GM23338 (cell line): Measurements from ENCODE around the gene GALNT15. TPM values are rescaled to one million over a fixed set of nuclear protein-coding genes. Genes with fewer than 3 reads are reported as not detected.

Experiments used
- ATAC-seq: fragments of 200-7000 bp; cut with Tn5 transposase; 3 replicates; pipeline ENCODE4 v1.9.1; 2020
- DNase-seq: peaks from one replicate; pipeline ENCODE4 v3.0.0-alpha.2; 2015; ENCODE audit warnings: low spot score
- H2AFZ ChIP-seq: fragments of 200-600 bp; sonication (generic); 2 replicates; pipeline ENCODE4 v1.8.0; 2016; ENCODE audit warnings: antibody characterized with exemption, mild to moderate bottlenecking, moderate library complexity
- H3F3A ChIP-seq: fragments of 200-600 bp; sonication (generic); replicated peaks from 2 replicates; pipeline ENCODE4 v1.8.0; 2017; ENCODE audit warnings: antibody characterized with exemption, mixed run types, low read depth
- H3K27ac ChIP-seq: fragments of 200-600 bp; sonication (generic); 2 replicates; pipeline ENCODE4 v1.6.1; 2016; ENCODE audit warnings: low read depth
- H3K27me3 ChIP-seq: fragments of 200-600 bp; sonication (generic); 2 replicates; pipeline ENCODE4 v1.8.0; 2016; ENCODE audit warnings: mild to moderate bottlenecking, mixed run types, moderate library complexity; ENCODE audit not compliant: insufficient read depth
- H3K36me3 ChIP-seq: fragments of 200-600 bp; sonication (generic); 2 replicates; pipeline ENCODE4 v1.8.0; 2016; ENCODE audit warnings: mild to moderate bottlenecking; ENCODE audit not compliant: insufficient read depth
- H3K4me1 ChIP-seq: fragments of 200-600 bp; sonication (generic); 2 replicates; pipeline ENCODE4 v1.8.0; 2016; ENCODE audit warnings: mild to moderate bottlenecking, moderate library complexity; ENCODE audit not compliant: insufficient read depth
- H3K4me2 ChIP-seq: fragments of 200-600 bp; sonication (generic); 2 replicates; pipeline ENCODE4 v1.7.1; 2017; ENCODE audit warnings: mixed run types
- H3K4me3 ChIP-seq: fragments of 200-600 bp; sonication (generic); 2 replicates; pipeline ENCODE4 v1.6.1; 2016; ENCODE audit warnings: mixed run types
- H3K79me2 ChIP-seq: fragments of 200-600 bp; sonication (generic); replicated peaks from 2 replicates; pipeline ENCODE4 v1.8.0; 2017; ENCODE audit warnings: mild to moderate bottlenecking; ENCODE audit not compliant: insufficient read depth
- H3K9me2 ChIP-seq: fragments of 200-600 bp; sonication (generic); 2 replicates; pipeline ENCODE4 v1.8.0; 2017; ENCODE audit not compliant: insufficient read depth
- H4K20me1 ChIP-seq: fragments of 200-600 bp; sonication (generic); replicated peaks from 2 replicates; pipeline ENCODE4 v1.8.0; 2017; ENCODE audit warnings: mild to moderate bottlenecking; ENCODE audit not compliant: insufficient read depth
- H3K27ac Mint-ChIP-seq: 2 replicates; pipeline ENCODE4 v1.8.0; 2020; ENCODE audit warnings: inconsistent platforms, mild to moderate bottlenecking, moderate library complexity, mixed read lengths
- H3K27me3 Mint-ChIP-seq: 3 replicates; pipeline ENCODE4 v1.8.0; 2022; ENCODE audit warnings: low read depth, mild to moderate bottlenecking, moderate library complexity, mixed read lengths, inconsistent platforms; ENCODE audit not compliant: insufficient read depth, poor library complexity
- H3K36me3 Mint-ChIP-seq: 3 replicates; pipeline ENCODE4 v1.8.0; 2021; ENCODE audit warnings: low read depth, mild to moderate bottlenecking, inconsistent platforms, moderate library complexity, mixed read lengths
- H3K4me1 Mint-ChIP-seq: 3 replicates; pipeline ENCODE4 v1.8.0; 2020; ENCODE audit warnings: mild to moderate bottlenecking, inconsistent platforms, mixed read lengths
- H3K4me3 Mint-ChIP-seq: 3 replicates; pipeline ENCODE4 v1.8.0; 2021; ENCODE audit warnings: moderate library complexity, mild to moderate bottlenecking, inconsistent platforms, mixed read lengths
- H3K9me3 Mint-ChIP-seq: 3 replicates; pipeline ENCODE4 v1.8.0; 2020; ENCODE audit warnings: moderate library complexity, mild to moderate bottlenecking, inconsistent platforms, mixed read lengths
- EZH2 ChIP-seq: fragments of 200-600 bp; sonication (generic); IDR thresholded peaks from one replicate; pipeline ENCODE4 v1.8.0; 2017; ENCODE audit warnings: antibody characterized with exemption, mild to moderate bottlenecking, low read depth; ENCODE audit not compliant: unreplicated experiment
- EZH2phosphoT487 ChIP-seq: fragments of 200-600 bp; sonication (generic); IDR thresholded peaks from one replicate; pipeline ENCODE4 v1.8.1; 2018; ENCODE audit warnings: antibody characterized with exemption; ENCODE audit not compliant: unreplicated experiment
- JUNB ChIP-seq: IDR thresholded peaks from one replicate; pipeline ENCODE4 v1.6.1; 2016; ENCODE audit warnings: antibody characterized with exemption; ENCODE audit not compliant: unreplicated experiment
- NANOG ChIP-seq: IDR thresholded peaks from 2 replicates; pipeline ENCODE4 v1.6.1; 2016; ENCODE audit warnings: antibody characterized with exemption, borderline replicate concordance
- POLR2AphosphoS5 ChIP-seq: IDR thresholded peaks from 2 replicates; pipeline ENCODE4 v1.6.1; 2016; ENCODE audit warnings: antibody characterized with exemption, low read depth
- STAT1 ChIP-seq: IDR thresholded peaks from one replicate; pipeline ENCODE4 v1.6.1; 2016; ENCODE audit warnings: antibody characterized with exemption; ENCODE audit not compliant: unreplicated experiment
- ZNF331 ChIP-seq: fragments of 250-450 bp; sonication (Bioruptor Pico); IDR thresholded peaks from 2 replicates; pipeline ENCODE4 v1.5.0; 2020; ENCODE audit warnings: low read depth, mild to moderate bottlenecking, moderate library complexity
- polyA plus RNA-seq: library from polyadenylated mRNA; unstranded; fragments of >200 nt; fragmentation: Nextera tagmentation; extraction: Ambion mirVana; gene quantifications from 2 replicates; pipeline ENCODE4 v1.2.1, GENCODE V29; 2016
- total RNA-seq: library from RNA; depleted of rRNA; stranded (reverse); fragments of >200 nt; shearing (Covaris generic); gene quantifications from 2 replicates; pipeline ENCODE4 v1.2.3, GENCODE V29; 2014
- TF ChIP-seq, protein P1 (sequence below): IDR thresholded peaks from one replicate; pipeline ENCODE4 v1.6.1; 2018; ENCODE audit warnings: antibody characterized with exemption; ENCODE audit not compliant: unreplicated experiment
- TF ChIP-seq, protein P2 (sequence below), 2 experiments: fragments of 200-600 bp in 1 of 2; sonication (generic) in 1 of 2; conservative IDR thresholded peaks; 2 replicates each; pipeline versions ENCODE4 v1.5.1 to v1.6.1; 2016 to 2017; ENCODE audit warnings: antibody characterized with exemption in 2 of 2, low read depth in 2 of 2, mild to moderate bottlenecking in 2 of 2, moderate library complexity in 1 of 2
- TF ChIP-seq, protein P3 (sequence below): IDR thresholded peaks from 2 replicates; pipeline ENCODE4 v1.6.1; 2016; ENCODE audit warnings: antibody characterized with exemption

GALNT15 gene
- total and polyA plus RNA-seq, 2 experiments from 2014 or later, result 0.06 to 0.35 TPM

DNA sequence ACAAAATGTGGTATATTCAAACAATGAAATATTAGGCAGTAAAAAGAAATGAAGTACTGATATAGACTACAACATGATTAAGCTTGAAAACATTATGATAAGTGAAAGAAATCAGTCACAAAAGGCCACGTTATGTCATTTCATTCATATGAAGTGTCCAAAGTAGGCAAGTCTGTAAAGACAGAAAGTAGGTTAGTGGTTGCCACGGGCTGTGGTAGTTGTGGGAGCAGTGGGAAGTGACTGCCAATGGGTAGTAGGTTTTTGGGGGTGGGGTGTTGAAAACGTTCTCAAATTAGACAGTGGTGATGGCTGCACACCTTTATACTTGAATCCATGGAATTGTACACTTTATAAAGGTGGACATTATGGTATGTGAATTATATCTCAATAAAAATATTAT, 12.1 kb downstream of the GALNT15 start:
- no peak for DNase-seq

More for the DNA sequence above, 12.1 kb downstream of the GALNT15 start:
- no peaks in the 10 kb centered on the region for H3K79me2 ChIP-seq
- ATAC-seq, result no peak
- no peaks in the 10 kb centered on the region for H3K27me3 ChIP-seq
- Mint-ChIP-seq H3K27me3 (no peaks in the 10 kb centered on the region), H3K27ac (no peak overlapping the region), H3K9me3 (no peaks in the 10 kb centered on the region), H3K4me3 (no peak overlapping the region), H3K36me3 (no peaks in the 10 kb centered on the region), H3K4me1 (no peaks in the 10 kb centered on the region)
- H2AFZ ChIP-seq, result no peak overlapping the region
- H3K4me1 ChIP-seq, result no peaks in the 10 kb centered on the region
- no peak overlapping the region for H3K27ac ChIP-seq
- H3K9me2 ChIP-seq, result peaks cover 14% of the 10 kb centered on the region
- no peaks in the 10 kb centered on the region for H3F3A ChIP-seq
- H3K4me2 ChIP-seq, result no peak overlapping the region
- H4K20me1 ChIP-seq, result no peaks in the 10 kb centered on the region
- TF ChIP-seq EZH2phosphoT487 (no peak), NANOG (no peak), EZH2 (no peak), ZNF331 (CRISPR knock-in tag) (no peak), POLR2AphosphoS5 (no peak), JUNB (no peak), STAT1 (no peak)
- TF ChIP-seq, protein P1, sequence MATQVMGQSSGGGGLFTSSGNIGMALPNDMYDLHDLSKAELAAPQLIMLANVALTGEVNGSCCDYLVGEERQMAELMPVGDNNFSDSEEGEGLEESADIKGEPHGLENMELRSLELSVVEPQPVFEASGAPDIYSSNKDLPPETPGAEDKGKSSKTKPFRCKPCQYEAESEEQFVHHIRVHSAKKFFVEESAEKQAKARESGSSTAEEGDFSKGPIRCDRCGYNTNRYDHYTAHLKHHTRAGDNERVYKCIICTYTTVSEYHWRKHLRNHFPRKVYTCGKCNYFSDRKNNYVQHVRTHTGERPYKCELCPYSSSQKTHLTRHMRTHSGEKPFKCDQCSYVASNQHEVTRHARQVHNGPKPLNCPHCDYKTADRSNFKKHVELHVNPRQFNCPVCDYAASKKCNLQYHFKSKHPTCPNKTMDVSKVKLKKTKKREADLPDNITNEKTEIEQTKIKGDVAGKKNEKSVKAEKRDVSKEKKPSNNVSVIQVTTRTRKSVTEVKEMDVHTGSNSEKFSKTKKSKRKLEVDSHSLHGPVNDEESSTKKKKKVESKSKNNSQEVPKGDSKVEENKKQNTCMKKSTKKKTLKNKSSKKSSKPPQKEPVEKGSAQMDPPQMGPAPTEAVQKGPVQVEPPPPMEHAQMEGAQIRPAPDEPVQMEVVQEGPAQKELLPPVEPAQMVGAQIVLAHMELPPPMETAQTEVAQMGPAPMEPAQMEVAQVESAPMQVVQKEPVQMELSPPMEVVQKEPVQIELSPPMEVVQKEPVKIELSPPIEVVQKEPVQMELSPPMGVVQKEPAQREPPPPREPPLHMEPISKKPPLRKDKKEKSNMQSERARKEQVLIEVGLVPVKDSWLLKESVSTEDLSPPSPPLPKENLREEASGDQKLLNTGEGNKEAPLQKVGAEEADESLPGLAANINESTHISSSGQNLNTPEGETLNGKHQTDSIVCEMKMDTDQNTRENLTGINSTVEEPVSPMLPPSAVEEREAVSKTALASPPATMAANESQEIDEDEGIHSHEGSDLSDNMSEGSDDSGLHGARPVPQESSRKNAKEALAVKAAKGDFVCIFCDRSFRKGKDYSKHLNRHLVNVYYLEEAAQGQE, result no peak
- TF ChIP-seq, protein P2, sequence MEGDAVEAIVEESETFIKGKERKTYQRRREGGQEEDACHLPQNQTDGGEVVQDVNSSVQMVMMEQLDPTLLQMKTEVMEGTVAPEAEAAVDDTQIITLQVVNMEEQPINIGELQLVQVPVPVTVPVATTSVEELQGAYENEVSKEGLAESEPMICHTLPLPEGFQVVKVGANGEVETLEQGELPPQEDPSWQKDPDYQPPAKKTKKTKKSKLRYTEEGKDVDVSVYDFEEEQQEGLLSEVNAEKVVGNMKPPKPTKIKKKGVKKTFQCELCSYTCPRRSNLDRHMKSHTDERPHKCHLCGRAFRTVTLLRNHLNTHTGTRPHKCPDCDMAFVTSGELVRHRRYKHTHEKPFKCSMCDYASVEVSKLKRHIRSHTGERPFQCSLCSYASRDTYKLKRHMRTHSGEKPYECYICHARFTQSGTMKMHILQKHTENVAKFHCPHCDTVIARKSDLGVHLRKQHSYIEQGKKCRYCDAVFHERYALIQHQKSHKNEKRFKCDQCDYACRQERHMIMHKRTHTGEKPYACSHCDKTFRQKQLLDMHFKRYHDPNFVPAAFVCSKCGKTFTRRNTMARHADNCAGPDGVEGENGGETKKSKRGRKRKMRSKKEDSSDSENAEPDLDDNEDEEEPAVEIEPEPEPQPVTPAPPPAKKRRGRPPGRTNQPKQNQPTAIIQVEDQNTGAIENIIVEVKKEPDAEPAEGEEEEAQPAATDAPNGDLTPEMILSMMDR (conservative IDR thresholded peaks at IDR 0.05; ENCODE audit: low read depth in 2 of 2), result no peak
- TF ChIP-seq, protein P3, sequence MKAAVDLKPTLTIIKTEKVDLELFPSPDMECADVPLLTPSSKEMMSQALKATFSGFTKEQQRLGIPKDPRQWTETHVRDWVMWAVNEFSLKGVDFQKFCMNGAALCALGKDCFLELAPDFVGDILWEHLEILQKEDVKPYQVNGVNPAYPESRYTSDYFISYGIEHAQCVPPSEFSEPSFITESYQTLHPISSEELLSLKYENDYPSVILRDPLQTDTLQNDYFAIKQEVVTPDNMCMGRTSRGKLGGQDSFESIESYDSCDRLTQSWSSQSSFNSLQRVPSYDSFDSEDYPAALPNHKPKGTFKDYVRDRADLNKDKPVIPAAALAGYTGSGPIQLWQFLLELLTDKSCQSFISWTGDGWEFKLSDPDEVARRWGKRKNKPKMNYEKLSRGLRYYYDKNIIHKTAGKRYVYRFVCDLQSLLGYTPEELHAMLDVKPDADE, result no peak
- H3K36me3 ChIP-seq, result no peaks in the 10 kb centered on the region
- no peak overlapping the region for H3K4me3 ChIP-seq
